ENCODE results near the gene ZNF418. TPM values are rescaled to one million over a fixed set of nuclear protein-coding genes. Genes with fewer than 3 reads are reported as not detected.

ZNF418 gene
- 65.7 TPM for total RNA-seq

DNA sequence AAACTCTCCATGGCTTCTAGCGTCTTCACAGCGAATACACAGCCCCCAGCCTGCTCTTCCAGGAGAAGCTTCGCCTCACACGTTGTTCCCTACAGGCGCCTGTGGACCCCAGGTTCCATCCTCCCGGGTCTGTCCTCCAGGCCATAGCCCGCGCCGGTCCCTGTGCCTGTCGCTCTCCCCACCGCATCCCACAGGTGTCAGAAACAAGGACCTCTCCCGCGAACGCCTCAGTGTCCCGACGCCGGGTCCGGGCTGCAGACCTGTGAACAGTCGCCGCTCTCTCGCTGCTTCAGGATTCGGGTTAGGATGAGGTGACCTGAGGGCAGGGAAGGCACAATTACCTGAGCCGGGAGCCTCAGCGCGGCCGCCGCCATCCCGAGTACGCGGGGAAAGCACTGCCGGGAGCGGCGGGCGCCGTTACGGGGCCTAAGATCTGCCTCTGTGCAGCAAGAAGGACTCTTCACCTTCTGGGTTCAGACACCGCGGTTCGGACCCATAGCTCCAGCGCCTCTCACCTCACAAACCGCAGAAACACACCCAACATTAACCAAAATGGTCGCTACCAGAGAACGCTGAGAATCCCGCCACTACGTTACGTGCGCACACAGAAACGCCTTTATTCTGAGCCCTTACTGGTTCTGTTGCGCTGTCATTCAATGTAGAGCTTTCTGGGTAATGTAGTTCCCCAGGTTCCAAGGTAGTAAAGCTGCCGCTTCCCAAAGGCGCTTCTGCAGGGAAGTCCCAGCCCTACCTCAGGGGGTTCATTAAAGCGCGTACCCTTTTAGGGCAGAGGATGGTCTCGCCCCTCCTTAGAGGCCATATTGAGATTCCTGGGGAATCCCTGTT is at the start of gene ZNF418:
TSS of gene ZNF418 (minus strand) at position 583 of the 846 bp plus-strand sequence. CDS start 1,580 bp downstream, outside the sequence.

DNA sequence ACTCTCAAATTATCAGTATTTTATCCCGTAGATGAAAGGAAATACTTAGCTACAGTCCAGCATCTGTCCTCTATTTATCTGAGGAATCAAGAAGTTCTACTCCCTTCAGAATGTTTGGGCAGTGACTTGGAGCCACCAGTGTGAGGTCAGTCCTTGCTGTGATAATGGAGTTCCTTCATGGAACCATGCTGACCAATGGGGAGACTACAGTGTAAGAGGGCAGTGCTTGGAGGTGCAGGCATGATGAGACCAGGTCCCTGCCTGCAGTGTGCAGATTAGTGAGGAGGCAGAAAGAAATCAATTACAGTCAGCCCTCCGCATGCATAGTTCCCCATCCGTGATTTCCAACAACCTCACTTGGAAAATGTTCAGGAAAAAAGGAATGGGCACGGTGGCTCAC is 39.2 kb upstream of the ZNF418 start, which contains the start of gene C19orf18:
TSS of gene C19orf18 (minus strand) at position 101 of the 400 bp plus-strand sequence. CDS start 102 bp downstream, outside the sequence.

DNA sequence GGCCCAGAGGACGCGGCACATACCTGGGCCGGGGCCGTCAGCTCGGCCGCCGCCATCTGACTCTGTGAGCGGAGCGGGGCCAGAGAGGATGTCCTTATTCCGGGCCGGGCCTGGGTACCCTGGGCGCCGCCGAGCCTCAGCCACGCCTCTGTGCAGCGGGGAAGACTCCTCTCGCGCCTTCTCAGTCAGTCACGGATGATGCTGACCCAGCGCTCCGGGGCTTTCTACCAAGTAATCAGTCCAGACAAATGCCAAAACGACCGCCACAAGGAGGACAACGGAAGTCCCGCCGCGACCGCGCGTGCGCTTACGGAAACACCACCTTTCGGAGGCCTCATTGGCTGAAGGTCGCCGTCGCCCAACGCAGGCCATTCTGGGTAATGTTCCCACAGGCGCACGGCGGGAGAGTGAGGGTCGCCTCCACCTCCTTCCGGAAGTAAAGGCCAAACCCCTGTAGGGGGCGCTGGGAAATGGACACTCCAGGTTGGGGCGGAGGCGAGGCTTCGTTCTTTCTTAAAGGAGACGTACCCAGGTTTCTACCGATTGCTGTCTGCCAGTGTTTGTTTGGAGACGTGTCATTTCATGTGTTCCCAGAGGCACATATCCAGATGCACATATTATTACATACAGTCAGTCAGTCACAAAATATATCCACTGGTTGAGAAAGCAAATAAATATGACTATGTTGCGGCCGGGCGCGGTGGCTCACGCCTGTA is 12.4 kb upstream of the ZNF418 start, which contains the start of gene ZNF256:
TSS of gene ZNF256 (minus strand) at position 288 of the 716 bp plus-strand sequence. CDS start at position 56, 232 bp downstream.

DNA sequence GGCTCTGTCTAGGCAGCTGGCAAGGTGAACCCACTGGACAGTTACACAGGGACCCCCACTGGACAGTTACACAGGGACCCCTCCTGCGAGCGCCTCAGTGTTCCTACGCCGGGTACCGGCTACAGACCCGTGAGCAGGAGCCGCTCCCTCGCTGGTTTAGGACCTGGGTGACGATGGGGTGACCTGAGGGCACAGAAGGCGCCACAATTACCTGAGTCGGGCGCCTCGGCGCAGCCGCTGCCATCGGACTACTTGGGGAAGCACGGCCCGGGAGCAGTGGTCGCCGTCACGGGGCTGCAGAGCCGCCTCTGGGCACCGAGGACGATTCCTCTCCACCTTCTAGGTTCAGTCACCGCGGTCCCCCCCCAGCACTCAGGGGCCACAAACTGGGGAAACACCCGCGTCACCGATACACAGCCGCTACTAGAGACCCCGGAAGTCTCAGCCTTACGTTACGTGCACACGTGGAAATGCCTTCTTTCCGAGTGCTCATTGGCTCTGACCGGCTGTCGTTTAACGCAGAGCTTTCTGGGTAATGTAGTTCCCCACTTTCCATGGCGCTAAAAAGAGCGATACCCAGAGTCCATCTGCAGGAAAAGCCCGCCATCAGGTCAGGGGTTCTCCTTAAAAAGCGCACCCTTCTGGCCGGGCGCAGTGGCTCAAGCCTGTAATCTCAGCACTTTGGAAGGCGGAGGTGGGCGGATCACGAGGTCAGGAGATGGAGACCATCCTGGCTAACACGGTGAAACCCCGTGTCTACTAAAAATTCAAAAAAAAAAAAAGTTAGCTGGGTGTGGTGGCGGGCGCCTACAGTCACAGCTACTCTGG is 18.8 kb downstream of the ZNF418 start, which contains the start of gene ZNF417:
TSS of gene ZNF417 (minus strand) at position 425 of the 828 bp plus-strand sequence. CDS start at position 244, 181 bp downstream.

DNA sequence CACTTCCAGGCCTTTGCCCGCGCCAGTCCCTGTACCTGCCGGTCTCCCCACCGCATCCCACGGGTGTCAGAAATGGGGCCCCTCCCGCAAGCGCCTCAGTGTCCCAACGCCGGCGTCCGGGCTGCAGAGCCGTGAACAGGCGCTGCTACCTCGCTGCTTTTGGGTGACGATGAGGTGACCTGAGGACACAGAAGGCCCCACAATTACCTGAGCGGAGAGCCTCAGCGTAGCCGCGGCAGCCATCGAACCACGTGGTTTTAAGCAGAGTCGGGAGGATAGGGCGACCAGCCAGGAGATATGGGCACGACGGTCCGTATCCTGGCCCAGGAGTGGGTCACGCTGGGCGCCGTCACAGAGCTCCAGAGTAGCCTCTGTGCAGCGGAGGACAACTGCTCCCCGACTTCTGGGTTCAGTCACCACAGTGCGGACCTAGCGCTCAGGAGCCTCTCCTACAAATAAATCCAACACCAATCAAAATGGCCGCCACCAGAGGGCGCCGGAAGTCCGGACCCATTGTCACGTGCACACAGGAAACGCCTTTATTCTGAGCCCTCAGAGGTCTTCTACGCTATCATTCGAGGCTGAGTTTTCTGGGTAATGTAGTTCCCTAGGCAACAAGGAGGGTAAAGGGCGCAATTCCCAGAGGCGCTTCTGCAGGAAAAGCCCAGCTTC is 46.5 kb downstream of the ZNF418 start, which contains the start of gene ZNF814:
TSS of gene ZNF814 (minus strand) at position 478 of the 672 bp plus-strand sequence. CDS start at position 243, 235 bp downstream.

Other genes starting within 250 kb of the ZNF418 start
- 81.7 TPM for gene ZNF154, start 226.2 kb downstream of the ZNF418 start, total RNA-seq
- 33.2 TPM for gene ZNF671, start 207.8 kb downstream of the ZNF418 start, total RNA-seq
- 57.3 TPM for gene ZNF776, start 188.6 kb downstream of the ZNF418 start, total RNA-seq
- 79.5 TPM for gene ZNF586, start 165.7 kb downstream of the ZNF418 start, total RNA-seq
- 20.3 TPM for gene ZNF552, start 120.5 kb downstream of the ZNF418 start, total RNA-seq
- gene ZNF587B, start 105.1 kb downstream of the ZNF418 start, total RNA-seq: 53.5 TPM
- gene ZNF587, start 85.5 kb downstream of the ZNF418 start, total RNA-seq: 51.0 TPM
- 89.8 TPM for gene ZNF814, start 46.4 kb downstream of the ZNF418 start, total RNA-seq
- 61.7 TPM for gene ZNF417, start 18.8 kb downstream of the ZNF418 start, total RNA-seq
- 19.7 TPM for gene ZNF256, start 12.3 kb upstream of the ZNF418 start, total RNA-seq
- gene C19orf18, start 39.1 kb upstream of the ZNF418 start, total RNA-seq: not detected
- gene ZNF606, start 67.4 kb upstream of the ZNF418 start, total RNA-seq: 65.1 TPM
- 0.94 TPM for gene ZSCAN1, start 98.6 kb upstream of the ZNF418 start, total RNA-seq
- 40.4 TPM for gene ZNF135, start 123.9 kb upstream of the ZNF418 start, total RNA-seq
- 117 TPM for gene ZSCAN18, start 162.8 kb upstream of the ZNF418 start, total RNA-seq
- gene ZNF329, start 215.4 kb upstream of the ZNF418 start, total RNA-seq: 28.5 TPM
- 43.8 TPM for gene ZNF274, start 247.7 kb upstream of the ZNF418 start, total RNA-seq